ENCODE results near the gene PPP6R3. TPM values are rescaled to one million over a fixed set of nuclear protein-coding genes. Genes with fewer than 3 reads are reported as not detected.
"Not testable (repeated sequence)": the region's sequence is repeated elsewhere in the genome, so short reads cannot be mapped to it uniquely, and the experiment has no call there.

PPP6R3 gene
- polyA plus RNA-seq, 1 donor from 2014 or later = 111 TPM

DNA sequence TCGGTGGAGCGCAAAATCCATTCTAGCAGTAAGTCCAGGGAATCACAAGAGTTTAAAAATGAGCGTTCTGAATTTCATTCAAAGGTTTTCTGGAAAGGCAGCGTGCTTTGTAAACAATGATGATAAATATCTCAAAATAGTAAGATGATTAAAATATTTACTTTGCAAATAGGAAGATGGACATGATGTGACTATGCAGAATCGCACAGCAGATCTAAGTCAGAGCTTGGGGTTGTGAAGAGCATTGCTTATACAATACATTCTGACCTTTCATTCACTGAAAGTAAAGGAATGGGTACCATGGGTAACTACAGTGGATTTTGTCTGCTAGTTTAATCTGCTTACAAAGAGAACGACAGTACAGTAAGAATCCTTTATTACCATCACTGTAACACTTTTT is 77.5 kb downstream of the PPP6R3 start:
- no peaks in the 10 kb centered on the region for H3K36me3 ChIP-seq (ENCODE audit: insufficient read depth, low read length)
- no peaks in the 10 kb centered on the region for H3F3A ChIP-seq (ENCODE audit: insufficient read depth, low read length, poor library complexity, severe bottlenecking)
- no peak overlapping the region for H3K27ac ChIP-seq (ENCODE audit: low read length)
- H2AFZ ChIP-seq (ENCODE audit: low read depth, low read length) = no peak overlapping the region
- H3K4me3 ChIP-seq (ENCODE audit: low read length) = no peak overlapping the region
- no peak overlapping the region for H3K9ac ChIP-seq (ENCODE audit: low read length)
- no peaks in the 10 kb centered on the region for H3K27me3 ChIP-seq (ENCODE audit: insufficient read depth, low read depth, low read length)
- peaks cover 12% of the 10 kb centered on the region for H3K79me2 ChIP-seq (replicated peaks; ENCODE audit: insufficient read depth, low read length)
- H3K9me2 ChIP-seq (ENCODE audit: insufficient read depth, low read length) = no peaks in the 10 kb centered on the region
- H3K9me3 ChIP-seq (ENCODE audit: low read length) = no peaks in the 10 kb centered on the region
- no peak overlapping the region for H3K4me2 ChIP-seq (ENCODE audit: low read length)
- TF ChIP-seq POLR2AphosphoS5 (IDR thresholded peaks at IDR 0.05) (no peak), SMC3 (conservative IDR thresholded peaks at IDR 0.05; ENCODE audit: poor library complexity) (no peak), EP300 (conservative IDR thresholded peaks at IDR 0.05; ENCODE audit: poor library complexity, severe bottlenecking) (no peak), RAD21 (conservative IDR thresholded peaks at IDR 0.05) (no peak), EZH2 (IDR thresholded peaks at IDR 0.05; ENCODE audit: borderline replicate concordance, insufficient read depth, low read length, poor library complexity, severe bottlenecking) (no peak), TAF1 (IDR thresholded peaks at IDR 0.05; ENCODE audit: low read depth) (no peak), MXI1 (conservative IDR thresholded peaks at IDR 0.05; ENCODE audit: poor library complexity, severe bottlenecking) (no peak)
- TF ChIP-seq, protein P1, sequence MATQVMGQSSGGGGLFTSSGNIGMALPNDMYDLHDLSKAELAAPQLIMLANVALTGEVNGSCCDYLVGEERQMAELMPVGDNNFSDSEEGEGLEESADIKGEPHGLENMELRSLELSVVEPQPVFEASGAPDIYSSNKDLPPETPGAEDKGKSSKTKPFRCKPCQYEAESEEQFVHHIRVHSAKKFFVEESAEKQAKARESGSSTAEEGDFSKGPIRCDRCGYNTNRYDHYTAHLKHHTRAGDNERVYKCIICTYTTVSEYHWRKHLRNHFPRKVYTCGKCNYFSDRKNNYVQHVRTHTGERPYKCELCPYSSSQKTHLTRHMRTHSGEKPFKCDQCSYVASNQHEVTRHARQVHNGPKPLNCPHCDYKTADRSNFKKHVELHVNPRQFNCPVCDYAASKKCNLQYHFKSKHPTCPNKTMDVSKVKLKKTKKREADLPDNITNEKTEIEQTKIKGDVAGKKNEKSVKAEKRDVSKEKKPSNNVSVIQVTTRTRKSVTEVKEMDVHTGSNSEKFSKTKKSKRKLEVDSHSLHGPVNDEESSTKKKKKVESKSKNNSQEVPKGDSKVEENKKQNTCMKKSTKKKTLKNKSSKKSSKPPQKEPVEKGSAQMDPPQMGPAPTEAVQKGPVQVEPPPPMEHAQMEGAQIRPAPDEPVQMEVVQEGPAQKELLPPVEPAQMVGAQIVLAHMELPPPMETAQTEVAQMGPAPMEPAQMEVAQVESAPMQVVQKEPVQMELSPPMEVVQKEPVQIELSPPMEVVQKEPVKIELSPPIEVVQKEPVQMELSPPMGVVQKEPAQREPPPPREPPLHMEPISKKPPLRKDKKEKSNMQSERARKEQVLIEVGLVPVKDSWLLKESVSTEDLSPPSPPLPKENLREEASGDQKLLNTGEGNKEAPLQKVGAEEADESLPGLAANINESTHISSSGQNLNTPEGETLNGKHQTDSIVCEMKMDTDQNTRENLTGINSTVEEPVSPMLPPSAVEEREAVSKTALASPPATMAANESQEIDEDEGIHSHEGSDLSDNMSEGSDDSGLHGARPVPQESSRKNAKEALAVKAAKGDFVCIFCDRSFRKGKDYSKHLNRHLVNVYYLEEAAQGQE (IDR thresholded peaks at IDR 0.05; ENCODE audit: borderline replicate concordance) = no peak
- TF ChIP-seq, protein P2, sequence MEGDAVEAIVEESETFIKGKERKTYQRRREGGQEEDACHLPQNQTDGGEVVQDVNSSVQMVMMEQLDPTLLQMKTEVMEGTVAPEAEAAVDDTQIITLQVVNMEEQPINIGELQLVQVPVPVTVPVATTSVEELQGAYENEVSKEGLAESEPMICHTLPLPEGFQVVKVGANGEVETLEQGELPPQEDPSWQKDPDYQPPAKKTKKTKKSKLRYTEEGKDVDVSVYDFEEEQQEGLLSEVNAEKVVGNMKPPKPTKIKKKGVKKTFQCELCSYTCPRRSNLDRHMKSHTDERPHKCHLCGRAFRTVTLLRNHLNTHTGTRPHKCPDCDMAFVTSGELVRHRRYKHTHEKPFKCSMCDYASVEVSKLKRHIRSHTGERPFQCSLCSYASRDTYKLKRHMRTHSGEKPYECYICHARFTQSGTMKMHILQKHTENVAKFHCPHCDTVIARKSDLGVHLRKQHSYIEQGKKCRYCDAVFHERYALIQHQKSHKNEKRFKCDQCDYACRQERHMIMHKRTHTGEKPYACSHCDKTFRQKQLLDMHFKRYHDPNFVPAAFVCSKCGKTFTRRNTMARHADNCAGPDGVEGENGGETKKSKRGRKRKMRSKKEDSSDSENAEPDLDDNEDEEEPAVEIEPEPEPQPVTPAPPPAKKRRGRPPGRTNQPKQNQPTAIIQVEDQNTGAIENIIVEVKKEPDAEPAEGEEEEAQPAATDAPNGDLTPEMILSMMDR (IDR thresholded peaks at IDR 0.05; ENCODE audit: poor library complexity, severe bottlenecking) = no peak
- H4K20me1 ChIP-seq (ENCODE audit: insufficient read depth) = no peaks in the 10 kb centered on the region

DNA sequence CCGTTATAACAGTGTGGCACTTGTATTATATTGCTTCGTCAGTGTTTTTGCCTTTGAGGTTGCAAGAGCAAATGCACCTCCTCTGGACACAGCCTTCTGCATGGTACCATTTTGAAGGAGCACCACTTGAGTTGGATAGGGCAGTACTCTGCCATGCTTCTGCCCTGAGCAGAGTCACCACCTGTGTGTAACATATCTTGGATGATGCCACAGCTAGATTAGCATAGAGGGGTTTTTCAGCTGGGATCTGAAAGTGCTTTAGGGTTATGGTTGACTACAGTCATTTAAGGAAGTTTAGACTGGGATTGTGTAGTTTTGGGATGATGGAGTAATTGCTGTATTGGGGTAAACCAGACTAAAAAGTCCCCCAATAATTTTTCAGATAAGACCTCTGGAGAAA is 78.8 kb downstream of the PPP6R3 start:
- Histone ChIP-seq H3K27ac (ENCODE audit: low read length) (no peak overlapping the region), H3K36me3 (ENCODE audit: insufficient read depth, low read length) (no peaks in the 10 kb centered on the region), H3K4me3 (ENCODE audit: low read length) (no peak overlapping the region), H3K4me2 (ENCODE audit: low read length) (no peak overlapping the region), H3K9me2 (ENCODE audit: insufficient read depth, low read length) (no peaks in the 10 kb centered on the region), H3K79me2 (replicated peaks; ENCODE audit: insufficient read depth, low read length) (peaks cover 9% of the 10 kb centered on the region), H3K9ac (ENCODE audit: low read length) (no peak overlapping the region), H3F3A (ENCODE audit: insufficient read depth, low read length, poor library complexity, severe bottlenecking) (no peaks in the 10 kb centered on the region), H3K9me3 (ENCODE audit: low read length) (no peaks in the 10 kb centered on the region), H2AFZ (ENCODE audit: low read depth, low read length) (no peak overlapping the region), H4K20me1 (ENCODE audit: insufficient read depth) (no peaks in the 10 kb centered on the region), H3K27me3 (ENCODE audit: insufficient read depth, low read depth, low read length) (no peaks in the 10 kb centered on the region)
- TF ChIP-seq MXI1 (conservative IDR thresholded peaks at IDR 0.05; ENCODE audit: poor library complexity, severe bottlenecking) = no peak
- TF ChIP-seq EZH2 (IDR thresholded peaks at IDR 0.05; ENCODE audit: borderline replicate concordance, insufficient read depth, low read length, poor library complexity, severe bottlenecking) = no peak
- no peak for TF ChIP-seq TAF1 (IDR thresholded peaks at IDR 0.05; ENCODE audit: low read depth)
- TF ChIP-seq SMC3 (conservative IDR thresholded peaks at IDR 0.05; ENCODE audit: poor library complexity) = no peak
- TF ChIP-seq RAD21 (conservative IDR thresholded peaks at IDR 0.05) = no peak
- TF ChIP-seq, protein P1 (IDR thresholded peaks at IDR 0.05; ENCODE audit: borderline replicate concordance) = no peak
- no peak for TF ChIP-seq POLR2AphosphoS5 (IDR thresholded peaks at IDR 0.05)

DNA sequence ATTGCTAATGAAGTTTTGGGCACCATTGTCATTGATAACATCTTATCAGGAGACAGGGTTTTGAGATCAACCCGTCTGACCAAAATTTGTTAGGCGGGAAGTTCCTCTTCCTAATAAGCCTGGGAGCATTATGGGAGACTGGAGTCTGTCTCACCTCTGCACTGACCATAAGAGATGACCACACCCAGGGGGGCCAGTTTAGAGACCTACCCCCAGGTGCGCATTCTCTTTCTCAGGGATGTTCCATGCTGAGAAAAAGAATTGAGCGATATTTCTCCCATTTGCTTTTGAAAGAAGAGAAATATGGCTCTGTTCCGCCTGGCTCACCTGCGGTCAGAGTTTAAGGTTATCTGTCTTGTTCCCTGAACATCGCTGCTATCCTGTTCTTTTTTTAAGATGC is 80.0 kb downstream of the PPP6R3 start:
- not testable (repeated sequence) for H3K27me3 ChIP-seq (ENCODE audit: insufficient read depth, low read depth, low read length); H3F3A ChIP-seq (ENCODE audit: insufficient read depth, low read length, poor library complexity, severe bottlenecking); H3K4me3 ChIP-seq (ENCODE audit: low read length); H3K27ac ChIP-seq (ENCODE audit: low read length); H3K4me2 ChIP-seq (ENCODE audit: low read length); H3K9ac ChIP-seq (ENCODE audit: low read length); H3K79me2 ChIP-seq (replicated peaks; ENCODE audit: insufficient read depth, low read length); H3K36me3 ChIP-seq (ENCODE audit: insufficient read depth, low read length); H4K20me1 ChIP-seq (ENCODE audit: insufficient read depth); H2AFZ ChIP-seq (ENCODE audit: low read depth, low read length); H3K9me2 ChIP-seq (ENCODE audit: insufficient read depth, low read length); H3K9me3 ChIP-seq (ENCODE audit: low read length)

Data from neural cell (in vitro differentiated cells).